NCI-H128 (cell line): ENCODE results near the gene LMOD3.
A peak's percentile ranks its signal among the peaks of the same experiment; 100 is the strongest.

Experiments used
- DNase-seq: peaks from one replicate; lab custom pipeline; 2025; ENCODE audit not compliant: unreplicated experiment; lab: John Stamatoyannopoulos, UW

Gene LMOD3

DNA sequence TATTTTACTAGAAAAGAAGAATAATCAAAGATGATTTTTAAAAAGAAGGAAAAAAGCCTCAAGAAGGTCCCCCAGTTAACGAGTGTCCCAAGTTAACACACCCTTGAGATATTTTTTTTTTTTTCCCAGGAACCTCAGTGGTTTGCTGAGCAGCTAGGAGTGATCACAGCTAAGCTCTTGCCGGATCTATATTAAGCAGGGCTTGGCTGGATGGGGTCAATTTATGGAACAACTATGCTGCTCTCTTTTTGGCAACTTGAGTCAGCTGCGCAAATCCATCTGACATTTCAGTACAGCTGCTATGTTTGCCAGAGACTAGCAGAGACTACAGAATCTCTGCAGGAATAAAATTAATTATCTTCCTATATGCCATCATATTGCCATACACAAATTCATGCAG is at the start of gene LMOD3:
Gene LMOD3, minus strand, starts transcription at position 193 of the 400 bp plus-strand sequence. CDS start 209 bp downstream, outside the sequence.
- DNase-seq: no peak

DNA sequence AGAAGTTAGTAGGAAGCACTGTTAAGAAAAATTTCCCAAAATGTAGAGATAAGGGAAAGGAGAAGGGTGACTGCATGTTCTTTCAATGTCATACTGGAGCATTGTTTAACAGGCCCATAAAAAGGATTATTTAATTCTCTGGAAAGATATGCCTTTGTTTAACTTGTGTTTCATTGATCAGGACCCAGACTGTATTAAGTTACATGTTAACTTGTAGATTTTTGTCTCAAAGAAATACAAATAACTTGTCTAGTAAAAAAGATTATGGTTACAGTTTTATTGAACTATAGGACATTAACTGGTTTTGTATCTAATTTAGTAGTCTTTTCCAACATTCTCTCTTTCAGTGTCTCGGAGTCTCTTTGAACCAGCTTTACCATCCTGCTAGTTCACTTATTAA is 49.7 kb upstream of the LMOD3 start:
- DNase-seq: no peak

DNA sequence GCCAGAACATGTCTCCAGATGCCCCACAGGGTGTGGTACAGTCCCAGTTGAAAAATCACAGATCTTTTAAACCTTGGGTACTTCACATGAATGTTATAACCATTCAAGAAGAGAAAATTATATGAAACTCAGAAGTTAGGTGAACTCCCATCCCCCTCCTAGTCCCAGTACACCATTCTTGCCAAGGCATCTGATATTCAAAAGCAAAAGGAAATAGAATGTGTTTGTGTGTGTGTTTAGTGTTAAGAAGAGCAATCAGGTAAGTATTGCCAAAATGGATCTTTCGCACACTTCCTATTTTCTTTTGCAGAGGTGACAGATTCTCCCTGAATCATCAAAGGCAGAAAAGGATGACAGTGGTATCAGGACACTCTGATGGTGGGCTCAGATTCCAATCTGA is 44.1 kb upstream of the LMOD3 start:
- DNase-seq: no peak

DNA sequence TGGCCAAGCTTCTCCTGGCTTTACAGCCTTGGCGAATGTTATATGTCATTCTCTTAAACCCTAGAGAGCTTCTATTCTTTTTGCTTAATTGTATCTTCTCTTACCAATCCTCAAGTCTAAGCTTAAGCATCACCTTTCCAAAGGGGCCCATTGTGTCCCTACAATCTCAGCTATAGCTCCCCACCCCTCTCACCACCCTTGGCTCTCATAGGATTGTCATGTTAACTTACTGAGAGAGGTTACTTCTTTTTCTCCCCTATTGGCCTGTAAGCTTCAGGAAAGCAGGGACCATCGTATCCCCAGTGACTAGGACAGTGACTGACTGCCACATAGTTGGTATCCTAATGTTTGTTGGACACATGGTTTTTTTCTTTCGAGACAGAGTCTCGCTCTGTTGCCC is 43.3 kb upstream of the LMOD3 start:
- no peak for DNase-seq

DNA sequence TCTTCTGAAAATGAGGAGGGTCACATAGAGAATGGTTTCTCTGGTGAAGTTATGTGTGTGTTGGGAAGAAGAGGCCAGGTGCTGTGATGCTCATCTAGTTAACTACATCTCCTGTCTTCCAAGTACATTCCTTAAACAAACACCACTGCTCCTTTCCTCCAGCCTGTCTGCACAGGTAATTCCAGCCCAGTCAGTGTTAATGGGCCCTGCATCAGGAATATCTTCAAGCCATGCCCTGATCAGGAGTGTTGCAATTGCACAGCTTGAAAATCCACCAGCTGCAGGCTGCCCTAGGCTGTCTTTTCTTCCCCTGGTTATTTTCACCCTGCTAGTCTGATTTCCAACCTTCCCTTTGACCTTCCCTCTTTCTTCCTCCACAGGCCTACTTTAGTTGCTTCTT is 41.9 kb upstream of the LMOD3 start:
- DNase-seq: no peak

DNA sequence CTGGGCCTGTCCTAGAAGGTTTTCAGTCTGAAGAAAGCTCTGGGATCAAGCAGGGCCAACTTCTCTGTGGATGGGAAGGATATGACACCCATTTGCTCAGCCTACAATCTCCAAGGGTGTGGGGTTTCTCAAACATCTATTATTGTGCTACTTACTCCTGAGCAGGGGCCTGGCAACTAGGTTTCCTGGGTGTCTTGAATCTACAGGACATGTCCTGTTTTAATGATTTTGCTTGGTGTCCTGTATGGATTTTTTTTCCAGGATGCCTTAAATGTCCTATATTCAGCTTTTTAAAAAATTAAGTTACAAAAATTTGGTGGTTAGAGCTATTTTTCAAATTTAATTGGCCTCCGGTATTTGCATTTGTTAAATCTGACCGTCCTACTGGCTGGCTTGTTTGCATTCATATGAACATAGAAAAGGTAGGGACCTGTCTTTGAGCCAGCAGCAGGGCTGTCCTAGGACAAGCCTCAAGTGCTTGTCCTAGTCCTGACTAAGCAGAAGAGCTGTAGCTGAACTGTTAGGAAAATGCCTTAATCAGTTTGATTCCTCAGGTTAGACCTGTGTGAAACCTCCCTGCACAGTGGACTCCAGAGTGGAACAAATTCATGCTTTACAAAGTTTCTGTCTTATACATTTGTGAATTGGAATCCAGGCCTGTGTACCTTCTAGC is 40.0 kb upstream of the LMOD3 start:
- DNase-seq: no peak

DNA sequence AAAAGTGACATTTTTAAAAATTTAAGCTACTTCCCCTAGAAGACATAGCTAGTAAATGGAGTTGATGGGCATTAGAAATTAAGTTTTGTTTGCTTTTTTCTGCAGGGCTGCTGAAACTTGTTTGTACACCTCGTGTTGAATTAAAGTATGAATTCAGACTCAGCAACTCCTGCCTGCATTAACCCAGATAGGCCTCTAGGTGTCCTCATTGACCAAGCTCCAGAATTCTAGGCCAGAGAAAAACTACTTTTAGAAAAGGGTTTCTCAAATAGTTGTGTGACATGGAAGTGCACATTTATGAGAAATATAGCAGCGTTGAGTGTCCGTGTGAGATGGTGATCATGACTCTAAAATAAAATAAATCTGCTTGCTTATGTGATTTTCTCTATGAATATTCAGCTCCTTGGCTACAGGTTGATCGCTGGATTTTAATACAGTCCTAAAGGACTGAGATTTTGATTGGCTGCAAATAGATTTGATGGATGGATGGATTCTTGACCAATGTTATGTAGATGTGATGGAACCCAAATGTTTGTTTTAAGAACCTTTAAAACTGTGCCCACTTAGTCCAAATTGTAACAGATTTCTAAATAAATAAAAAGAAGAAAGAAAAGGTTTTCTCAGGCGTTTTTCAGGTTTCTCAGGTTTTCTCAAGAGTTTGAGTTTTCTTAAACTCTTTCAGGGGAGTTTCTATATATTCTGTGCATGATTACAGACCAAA is 39.4 kb upstream of the LMOD3 start:
- peak; percentile 14 for DNase-seq

DNA sequence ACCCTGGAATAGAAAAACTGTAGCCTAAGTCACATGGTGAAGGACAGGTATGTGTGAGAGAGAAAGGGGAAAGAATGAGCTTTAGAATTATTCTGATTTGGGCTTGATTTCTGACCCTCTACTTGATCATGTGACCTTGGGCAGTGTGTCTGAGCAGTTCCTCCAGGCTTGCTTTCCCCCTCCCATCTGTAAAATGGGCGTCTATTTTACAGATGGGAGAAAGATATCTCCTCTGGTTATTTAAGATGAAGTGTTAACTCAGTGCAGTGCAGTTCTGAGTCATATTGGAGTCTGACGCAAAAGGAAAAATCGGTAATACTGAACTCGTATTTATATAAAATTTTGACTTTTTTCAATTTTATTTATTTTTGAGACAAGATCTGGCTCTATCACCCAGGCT is 38.1 kb upstream of the LMOD3 start:
- DNase-seq: no peak

DNA sequence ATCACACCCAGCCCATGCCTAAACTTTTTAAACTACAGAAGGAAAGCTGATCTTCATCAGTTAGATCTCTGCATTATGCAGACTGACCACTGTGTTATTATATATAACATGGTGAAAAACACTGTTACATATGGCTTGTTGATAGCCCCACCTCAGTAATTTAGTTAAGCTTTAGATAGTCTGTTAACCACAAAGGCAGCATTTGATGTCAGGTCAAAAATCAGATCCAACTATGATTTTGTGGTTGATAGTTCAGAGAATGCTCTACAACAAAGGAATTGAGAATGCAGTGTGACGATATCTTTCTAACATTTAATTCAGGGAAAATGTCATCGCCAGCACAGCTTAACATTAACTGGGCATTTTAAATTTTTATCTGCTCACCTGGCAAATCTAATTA is 37.7 kb upstream of the LMOD3 start:
- no peak for DNase-seq

DNA sequence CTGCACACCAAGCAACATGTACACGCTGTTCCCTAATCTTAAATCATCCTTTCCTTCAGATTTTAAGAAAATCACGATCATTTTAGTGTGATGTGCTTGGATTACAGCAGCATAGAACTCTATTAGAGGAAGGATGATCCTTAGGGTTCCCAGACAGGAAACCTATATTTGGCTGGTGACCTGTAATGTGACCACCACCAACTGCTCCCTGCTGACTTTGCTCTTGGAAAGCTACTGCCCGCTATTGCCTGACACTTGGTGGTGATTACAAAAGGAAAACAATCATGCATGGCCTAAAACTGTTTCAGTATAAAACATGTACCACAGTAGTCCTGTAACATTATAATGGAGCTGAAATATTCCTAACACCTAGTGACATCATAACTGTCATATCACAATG is 27.2 kb upstream of the LMOD3 start:
- no peak for DNase-seq

DNA sequence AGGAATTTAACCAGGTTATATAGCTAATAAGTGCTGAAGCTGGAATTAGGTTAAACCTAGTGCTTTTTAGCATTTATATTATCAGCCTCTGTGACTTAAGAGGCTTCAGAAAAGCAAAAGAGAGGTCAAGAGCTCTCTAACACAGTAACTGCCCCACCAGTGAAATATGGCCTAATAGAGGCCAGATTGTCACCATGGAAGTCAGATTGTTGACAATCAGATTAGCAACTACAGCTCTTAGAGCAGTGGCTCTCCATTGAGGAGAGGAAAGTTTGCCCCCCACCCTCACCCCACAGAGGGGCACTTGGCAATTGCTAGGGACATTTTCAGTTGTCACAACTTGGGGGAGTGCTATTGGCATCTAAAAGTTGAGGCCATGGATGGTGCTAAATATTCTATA is 23.3 kb upstream of the LMOD3 start:
- no peak for DNase-seq

DNA sequence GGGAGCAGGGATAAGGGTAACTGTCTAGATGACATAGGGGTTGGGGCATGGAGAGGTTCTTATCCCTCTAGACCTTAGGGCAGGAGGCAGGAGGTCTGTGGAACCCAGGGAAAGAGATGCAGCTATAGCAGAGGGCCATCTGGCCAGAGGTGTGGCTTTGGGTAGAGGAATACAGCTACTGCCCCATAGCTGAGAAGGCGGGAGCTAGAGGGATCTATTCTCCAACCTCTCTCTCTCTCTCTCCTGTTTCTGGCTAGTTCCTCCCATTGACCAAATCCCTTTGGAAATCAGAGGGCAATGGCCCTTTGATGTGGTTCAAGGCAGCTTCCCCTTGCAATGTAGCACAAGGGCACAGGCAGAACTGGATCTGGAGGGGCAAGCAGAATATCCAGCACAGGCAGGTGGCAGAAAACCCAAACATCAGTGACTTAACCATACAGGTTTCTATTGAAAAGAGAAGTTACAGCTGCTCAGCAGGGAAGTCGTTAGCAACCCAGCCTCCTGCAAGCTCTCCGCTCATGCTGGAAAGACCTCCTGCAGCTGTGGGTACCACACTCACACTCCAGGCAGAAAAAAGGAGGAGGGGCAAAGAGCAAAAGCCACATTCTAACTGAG is 22.3 kb upstream of the LMOD3 start:
- no peak for DNase-seq

DNA sequence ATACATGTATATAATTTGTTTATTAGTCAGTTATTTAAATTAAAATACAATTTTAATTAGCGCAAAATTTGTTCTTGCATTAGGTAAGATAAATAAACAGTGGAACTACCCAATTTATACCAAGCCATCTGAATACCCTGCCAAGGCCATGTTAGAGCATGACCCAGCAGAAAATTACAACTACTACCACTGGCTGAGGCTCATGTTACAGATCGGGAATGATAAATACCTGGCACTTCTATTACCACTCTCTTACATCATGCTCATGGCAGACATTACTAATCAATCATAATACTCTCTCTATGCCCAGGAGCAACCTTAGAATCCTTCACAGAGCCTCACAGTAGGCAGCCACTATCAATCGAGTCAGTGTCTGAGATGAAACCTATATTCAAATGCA is 21.2 kb upstream of the LMOD3 start:
- no peak for DNase-seq

DNA sequence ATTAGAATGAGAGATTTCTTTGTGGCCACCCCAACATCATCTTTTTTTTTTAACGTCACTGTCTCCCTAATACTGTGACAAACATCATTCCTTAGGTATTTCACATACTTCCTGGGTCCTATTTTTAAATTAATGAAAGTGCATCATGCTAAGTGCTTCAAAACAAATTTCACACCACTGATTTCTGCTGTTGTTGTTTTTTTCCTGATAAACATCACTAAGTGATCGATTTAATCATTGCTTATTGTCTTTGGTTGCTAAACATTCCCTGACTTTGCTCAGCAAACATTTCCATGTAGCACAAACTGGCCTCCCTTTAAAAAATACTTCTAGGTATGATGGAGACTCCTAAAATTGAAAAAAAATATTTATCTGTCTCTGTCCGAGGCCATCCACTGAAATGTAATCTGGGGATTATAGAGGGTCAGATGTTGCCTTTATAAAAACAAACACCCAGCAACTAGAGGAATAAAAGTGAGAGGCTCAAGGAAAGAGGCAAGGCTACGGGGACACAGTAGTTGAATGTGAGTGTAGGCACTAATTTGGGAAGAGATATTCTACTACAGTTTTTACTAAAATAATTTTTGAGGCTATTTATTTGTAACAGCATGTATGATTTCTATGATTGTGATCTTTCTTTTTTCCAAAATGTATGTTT is 20.5 kb upstream of the LMOD3 start:
- no peak for DNase-seq

DNA sequence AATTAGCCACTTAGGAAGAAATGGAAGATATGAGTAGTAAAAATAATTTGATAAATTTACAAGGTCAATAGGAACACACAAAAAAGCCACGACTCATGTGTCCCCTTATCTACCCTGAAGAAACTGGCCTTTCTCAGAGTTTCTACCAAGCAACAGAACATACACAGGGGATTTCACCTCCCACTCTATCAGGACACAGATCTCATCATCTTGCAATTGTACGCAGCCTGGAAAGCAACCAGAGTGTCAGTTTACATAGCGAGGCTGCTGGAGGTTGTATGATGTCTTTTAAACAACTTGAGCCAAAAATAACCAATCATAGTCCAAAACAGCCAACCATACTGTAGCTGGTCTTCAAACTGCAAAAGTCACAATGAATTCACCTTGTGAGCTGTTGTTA is 19.7 kb upstream of the LMOD3 start:
- DNase-seq: no peak

DNA sequence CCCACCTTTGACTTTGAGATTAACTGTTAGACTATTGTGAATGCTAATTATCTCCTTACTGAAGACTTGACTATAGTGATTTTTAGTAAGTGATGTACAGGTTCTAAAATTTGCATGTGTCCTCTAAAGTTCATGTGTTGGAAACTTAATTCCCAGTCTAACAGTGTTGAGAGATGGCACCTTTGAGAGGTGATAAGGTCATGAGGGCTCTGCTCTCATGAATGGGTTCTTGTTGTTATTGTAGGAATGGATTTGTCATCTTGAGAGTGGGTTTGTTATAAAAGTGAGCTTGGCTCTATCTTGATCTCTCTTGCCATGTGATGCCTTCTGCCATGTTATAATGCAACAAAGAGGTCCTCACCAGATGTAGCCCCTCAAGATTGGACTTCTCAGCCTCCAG is 18.9 kb upstream of the LMOD3 start:
- no peak for DNase-seq

DNA sequence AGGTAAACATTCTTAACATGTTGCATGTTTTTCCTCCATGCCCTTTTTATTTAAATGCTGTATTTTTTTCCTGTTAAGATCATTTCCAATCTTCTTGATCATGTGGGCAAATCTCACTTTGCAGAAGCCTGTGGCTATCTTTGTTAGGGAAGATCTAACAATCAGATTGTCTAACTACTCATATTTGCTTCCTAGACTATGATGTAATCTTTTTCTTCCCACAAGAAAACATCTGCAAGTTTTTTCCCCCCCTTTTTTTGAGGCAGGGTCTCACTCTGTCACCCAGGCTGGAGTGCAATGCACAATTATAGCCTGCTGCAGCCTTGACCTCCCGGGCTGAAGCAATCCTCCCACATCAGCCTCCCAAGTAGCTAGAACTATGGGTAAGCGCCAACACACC is 15.0 kb upstream of the LMOD3 start:
- DNase-seq: no peak

DNA sequence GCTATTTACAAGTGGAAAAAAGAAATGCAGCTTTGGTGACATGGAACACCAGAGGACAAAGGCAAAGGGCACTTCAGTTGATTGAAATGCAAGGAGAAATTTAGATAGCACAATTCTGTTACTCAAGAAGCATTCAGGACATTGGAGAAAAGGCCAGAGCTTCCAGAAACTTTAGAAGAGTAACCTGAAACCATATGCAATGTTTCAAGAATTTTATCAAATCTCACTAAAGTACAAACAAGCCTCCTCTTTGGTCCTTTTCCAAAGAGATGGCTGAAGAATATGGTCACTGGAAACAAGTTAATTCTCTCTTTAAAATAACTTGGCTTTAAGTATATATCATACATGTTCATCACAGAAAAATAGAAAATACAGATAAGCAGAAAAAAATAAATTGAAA is 14.6 kb upstream of the LMOD3 start:
- DNase-seq: no peak

DNA sequence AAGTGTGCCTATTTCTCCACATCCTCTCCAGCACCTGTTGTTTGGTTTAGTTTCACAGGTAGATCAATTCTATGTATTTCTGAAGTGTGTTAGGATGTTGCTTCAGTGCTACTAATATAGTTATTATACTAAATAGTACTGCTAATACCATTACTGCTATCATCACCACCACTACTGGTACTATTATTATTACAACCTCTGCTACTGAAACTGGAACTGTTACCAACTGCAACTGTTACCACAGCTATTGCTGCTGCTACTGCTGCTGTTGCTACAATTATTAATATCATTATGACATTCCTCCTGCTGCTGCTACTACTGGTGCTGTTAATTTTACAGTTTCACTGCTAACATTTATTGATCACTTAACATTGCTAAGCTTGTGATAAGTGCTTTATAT is 8.3 kb upstream of the LMOD3 start:
- no peak for DNase-seq

DNA sequence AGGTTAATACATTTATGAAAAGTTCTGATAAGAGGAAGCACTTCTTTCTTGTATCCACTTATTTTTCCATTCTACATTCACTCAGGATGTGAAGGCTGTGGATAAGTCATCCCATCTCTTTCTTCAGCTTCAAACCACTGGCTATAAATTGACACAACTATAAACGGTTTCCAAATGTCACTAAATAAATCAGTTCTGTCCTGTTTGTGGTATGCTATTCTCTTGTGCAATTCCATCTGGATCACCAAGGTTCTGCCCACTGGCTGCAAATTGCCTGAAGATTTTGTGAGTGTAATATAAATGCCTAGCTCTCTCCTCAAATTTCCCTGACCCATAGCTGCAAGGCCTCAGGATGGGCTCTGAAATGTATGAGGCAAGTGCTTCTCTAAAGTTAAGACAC is 7.1 kb upstream of the LMOD3 start:
- DNase-seq: no peak

DNA sequence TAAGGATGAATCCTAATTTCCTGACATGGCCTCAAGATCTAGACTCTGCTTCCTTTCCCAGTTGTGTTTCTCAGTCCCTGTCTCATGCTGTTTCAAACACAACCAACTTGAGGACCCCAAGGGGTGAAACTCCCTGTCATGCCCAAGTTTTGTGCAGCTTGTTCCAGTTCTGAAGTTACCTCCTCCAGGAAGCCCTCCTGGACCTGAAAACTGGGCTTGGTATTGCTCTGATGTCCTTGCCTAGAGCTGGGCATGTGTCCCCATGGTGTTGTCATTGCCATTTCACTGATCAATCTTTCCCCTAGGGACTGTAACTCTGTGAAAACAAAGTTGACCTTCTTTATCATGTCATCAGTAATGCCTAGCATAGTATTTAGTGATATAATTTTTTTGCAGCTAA is 6.1 kb upstream of the LMOD3 start:
- no peak for DNase-seq

DNA sequence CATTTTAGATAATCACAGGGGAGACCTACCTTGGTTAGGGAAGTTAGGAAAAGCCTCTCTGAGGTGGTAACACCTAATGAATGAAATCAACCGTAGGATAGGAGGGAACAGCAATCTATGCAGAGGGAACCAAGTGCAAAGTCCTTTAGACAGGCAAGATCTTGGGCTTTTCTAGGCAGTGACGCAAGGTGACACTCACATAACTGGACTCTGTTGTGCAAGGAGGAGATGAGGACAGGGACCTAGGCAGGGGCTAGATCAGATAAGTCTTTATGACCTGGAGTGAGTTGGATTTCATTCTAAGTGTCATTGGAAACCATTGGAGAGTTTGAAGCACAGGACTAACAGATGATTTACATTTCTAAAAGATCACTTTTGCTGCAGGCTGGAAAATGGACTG is 4.6 kb upstream of the LMOD3 start:
- no peak for DNase-seq
